GM18499 (cell line): ENCODE results near the gene GLIS1.

ENCODE experiments used
- ATAC-seq: cut with Tn5 transposase; IDR thresholded peaks from one replicate; pipeline ENCODE4 v1.9.1; 2021; ENCODE audit warnings: moderate number of reproducible peaks; ENCODE audit not compliant: insufficient read depth, unreplicated experiment

The GLIS1 gene

GRCh38 chr1:53642215-53642555 is 96.8 kb downstream of the GLIS1 start:
- no peak for ATAC-seq

- ATAC-seq = no peak
Observed at GRCh38 chr1:53641481-53642214, 97.3 kb downstream of the GLIS1 start.

- ATAC-seq = no peak
Observed at GRCh38 chr1:53640701-53641075, 98.3 kb downstream of the GLIS1 start.

GRCh38 chr1:53639996-53640700 is 98.8 kb downstream of the GLIS1 start:
- no peak for ATAC-seq

- no peak for ATAC-seq
Observed at GRCh38 chr1:53639251-53639763, 99.7 kb downstream of the GLIS1 start.

GRCh38 chr1:53638360-53639035 is 100.5 kb downstream of the GLIS1 start:
- no peak for ATAC-seq

GRCh38 chr1:53637511-53638359 is 101.2 kb downstream of the GLIS1 start:
- ATAC-seq = no peak

GRCh38 chr1:53636621-53637171 is 102.3 kb downstream of the GLIS1 start:
- ATAC-seq = no peak

GRCh38 chr1:53634571-53634979 is 104.4 kb downstream of the GLIS1 start:
- ATAC-seq = no peak

GRCh38 chr1:53633073-53633704 is 105.8 kb downstream of the GLIS1 start:
- no peak for ATAC-seq

GRCh38 chr1:53631622-53632310 is 107.2 kb downstream of the GLIS1 start:
- ATAC-seq = no peak

- ATAC-seq = no peak
Observed at GRCh38 chr1:53629101-53629691, 109.8 kb downstream of the GLIS1 start.

GRCh38 chr1:53628286-53628955 is 110.5 kb downstream of the GLIS1 start:
- ATAC-seq = no peak

GRCh38 chr1:53627666-53628065 is 111.3 kb downstream of the GLIS1 start:
- no peak for ATAC-seq

GRCh38 chr1:53627031-53627430 is 111.9 kb downstream of the GLIS1 start:
- no peak for ATAC-seq

- ATAC-seq = no peak
Observed at GRCh38 chr1:53626616-53627015, 112.3 kb downstream of the GLIS1 start.

- ATAC-seq = no peak
Observed at GRCh38 chr1:53625766-53626520, 113.0 kb downstream of the GLIS1 start.
